MM.1S (cell line): Measurements from ENCODE around the gene SERPINE2.

Experiments used
- CTCF ChIP-seq: fragments of 300-600 bp; sonication (generic); IDR thresholded peaks from 2 replicates; pipeline ENCODE4 v1.5.1; 2016; ENCODE audit warnings: antibody characterized with exemption, low read length, mixed read lengths
- EZH2 ChIP-seq: fragments of 300-600 bp; sonication (generic); optimal IDR thresholded peaks from 2 replicates; pipeline ENCODE3; 2017; ENCODE audit warnings: low read depth, mild to moderate bottlenecking, antibody characterized with exemption, low read length, mixed read lengths
- EZH2phosphoT487 ChIP-seq: fragments of 300-600 bp; sonication (generic); IDR thresholded peaks from 2 replicates; pipeline ENCODE4 v1.6.1; 2018; ENCODE audit warnings: antibody characterized with exemption, low read length

DNA sequence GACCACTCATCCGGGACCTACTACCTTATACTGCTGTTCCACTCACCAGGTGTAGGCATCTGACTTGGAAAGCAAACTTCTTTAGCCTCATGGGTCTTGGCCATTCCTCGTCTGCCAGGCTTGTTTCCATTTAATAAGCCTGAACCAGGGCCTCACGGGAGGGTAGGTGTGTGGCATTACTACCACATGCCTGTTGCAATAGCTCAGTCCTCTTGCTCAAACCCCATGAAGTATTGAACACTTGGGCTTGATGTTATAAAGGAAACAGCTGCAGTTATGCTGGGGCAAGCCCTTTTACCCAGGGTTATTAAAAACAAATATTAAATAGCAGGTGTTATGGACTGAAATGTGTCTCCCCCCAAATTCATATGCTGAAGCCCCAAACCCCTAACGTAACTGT lies 60.6 kb downstream of the SERPINE2 start:
- no peak for TF ChIP-seq CTCF
- no peak for TF ChIP-seq EZH2
- no peak for TF ChIP-seq EZH2phosphoT487
